Measurements from ENCODE around the gene ANKRD18B.
"Not testable (repeated sequence)": the region's sequence is repeated elsewhere in the genome, so short reads cannot be mapped to it uniquely, and the experiment has no call there.

GRCh38 chr9:33588876-33589275 lies 64.8 kb downstream of the ANKRD18B start:
- TF ChIP-seq CTCF (IDR thresholded peaks at IDR 0.05); POLR2A (IDR thresholded peaks at IDR 0.05); POLR2AphosphoS5 (IDR thresholded peaks at IDR 0.05; ENCODE audit: insufficient read depth in 1 of 2, low read depth in 1 of 2): not testable (repeated sequence)

Data from vagina (tissue), 2 donors.